HG03097 (cell line): ENCODE data around the gene CCNY.

Source experiments
- ATAC-seq: cut with Tn5 transposase; IDR thresholded peaks from one replicate; pipeline ENCODE4 v1.9.1; 2021; ENCODE audit not compliant: unreplicated experiment, low FRiP score

The CCNY gene

GRCh38 chr10:35379226-35380137, 43.2 kb downstream of the CCNY start:
- peak; percentile 74 for ATAC-seq

GRCh38 chr10:35382096-35382495, 45.8 kb downstream of the CCNY start:
- ATAC-seq = no peak

GRCh38 chr10:35384265-35384868, 48.1 kb downstream of the CCNY start:
- no peak for ATAC-seq

GRCh38 chr10:35386594-35387174, 50.4 kb downstream of the CCNY start:
- no peak for ATAC-seq

DNA sequence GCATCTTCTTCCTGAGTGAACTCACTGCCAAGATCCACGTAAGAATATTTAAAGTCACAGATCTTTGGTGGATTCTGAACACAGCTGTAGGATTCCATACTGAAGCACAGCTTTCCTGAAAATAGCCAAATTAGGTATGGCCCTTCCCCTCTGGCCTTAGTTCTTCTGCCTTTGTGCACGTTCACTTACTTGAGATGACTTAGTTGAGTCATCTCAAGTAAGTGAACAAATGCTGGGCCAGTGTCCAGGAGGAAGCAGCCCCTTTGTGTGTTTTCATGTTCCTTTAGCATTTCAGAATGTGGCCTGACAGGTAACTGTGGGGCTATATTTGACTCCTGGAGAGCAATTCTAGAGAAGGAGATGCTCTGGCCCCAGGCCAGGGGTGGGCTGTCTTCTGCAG, 51.5 kb downstream of the CCNY start:
- ATAC-seq = no peak

DNA sequence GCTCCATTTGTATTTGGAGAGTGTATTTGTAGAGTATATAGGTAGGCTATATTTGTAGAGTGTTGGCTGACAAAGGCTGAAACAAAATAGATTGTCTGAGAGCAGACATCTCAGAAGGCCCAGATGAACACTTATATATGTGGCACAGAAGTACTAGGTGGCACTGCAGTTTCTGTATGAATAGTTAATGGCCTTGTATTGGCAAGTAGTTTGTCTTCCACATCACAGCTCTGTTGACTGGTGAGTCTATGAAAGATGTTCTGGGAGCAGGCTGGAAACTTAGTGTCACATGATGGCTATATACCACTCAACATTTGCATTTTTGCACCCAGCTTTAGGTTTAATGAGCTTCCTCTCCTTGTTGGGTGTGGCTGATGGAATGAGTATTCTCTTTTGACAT, 51.9 kb downstream of the CCNY start:
- no peak for ATAC-seq

- no peak for ATAC-seq
Observed at GRCh38 chr10:35388682-35389081, 52.4 kb downstream of the CCNY start.

DNA sequence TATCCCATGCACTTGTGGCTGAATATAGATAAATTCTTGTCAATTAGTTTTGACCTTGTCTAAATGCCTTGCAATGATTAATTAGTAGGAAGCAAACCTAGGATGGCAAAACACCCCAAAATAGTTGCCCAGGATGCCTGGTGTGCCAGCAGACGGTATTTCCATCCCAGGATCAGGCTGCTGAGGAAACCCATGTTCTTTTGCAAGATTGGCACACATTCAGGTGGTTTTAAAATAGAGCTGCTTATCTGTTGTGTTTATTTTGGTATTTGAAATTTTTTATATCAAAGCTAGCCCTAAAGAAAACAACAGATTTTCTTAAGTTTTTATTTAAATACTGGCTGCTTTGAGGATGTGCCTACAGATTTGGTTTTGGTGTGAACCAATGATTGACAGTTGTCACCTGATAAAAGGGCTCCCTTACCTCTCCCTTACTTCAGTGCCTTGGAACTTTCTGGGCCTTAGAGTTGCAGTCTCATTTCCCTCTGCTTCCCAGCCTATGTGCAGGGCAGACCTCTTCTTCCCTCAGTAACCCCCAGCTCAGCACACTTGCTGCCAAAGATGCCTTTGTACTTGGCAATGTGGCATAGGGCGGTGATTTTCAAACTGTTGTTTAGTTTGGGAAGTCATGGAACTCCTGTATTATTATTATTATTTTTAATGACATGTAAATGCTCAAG, 54.0 kb downstream of the CCNY start:
- ATAC-seq = no peak

GRCh38 chr10:35390843-35391152, 54.5 kb downstream of the CCNY start:
- ATAC-seq = no peak

- no peak for ATAC-seq
Observed at GRCh38 chr10:35391153-35391953, 55.0 kb downstream of the CCNY start.

DNA sequence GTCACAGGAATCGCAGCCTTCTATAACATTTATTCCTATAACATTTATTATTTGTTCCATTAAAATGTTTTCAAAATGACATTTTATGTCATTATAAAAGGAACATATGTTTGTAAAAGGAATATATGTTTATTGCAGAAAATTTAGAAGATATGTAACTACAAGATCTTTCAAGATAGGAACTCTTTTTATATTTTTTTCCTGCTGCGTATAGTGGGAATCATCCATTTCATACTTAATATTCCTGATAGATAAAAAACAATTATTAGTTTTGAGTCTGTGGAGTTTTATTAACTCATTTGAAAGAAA, 55.6 kb downstream of the CCNY start:
- no peak for ATAC-seq

DNA sequence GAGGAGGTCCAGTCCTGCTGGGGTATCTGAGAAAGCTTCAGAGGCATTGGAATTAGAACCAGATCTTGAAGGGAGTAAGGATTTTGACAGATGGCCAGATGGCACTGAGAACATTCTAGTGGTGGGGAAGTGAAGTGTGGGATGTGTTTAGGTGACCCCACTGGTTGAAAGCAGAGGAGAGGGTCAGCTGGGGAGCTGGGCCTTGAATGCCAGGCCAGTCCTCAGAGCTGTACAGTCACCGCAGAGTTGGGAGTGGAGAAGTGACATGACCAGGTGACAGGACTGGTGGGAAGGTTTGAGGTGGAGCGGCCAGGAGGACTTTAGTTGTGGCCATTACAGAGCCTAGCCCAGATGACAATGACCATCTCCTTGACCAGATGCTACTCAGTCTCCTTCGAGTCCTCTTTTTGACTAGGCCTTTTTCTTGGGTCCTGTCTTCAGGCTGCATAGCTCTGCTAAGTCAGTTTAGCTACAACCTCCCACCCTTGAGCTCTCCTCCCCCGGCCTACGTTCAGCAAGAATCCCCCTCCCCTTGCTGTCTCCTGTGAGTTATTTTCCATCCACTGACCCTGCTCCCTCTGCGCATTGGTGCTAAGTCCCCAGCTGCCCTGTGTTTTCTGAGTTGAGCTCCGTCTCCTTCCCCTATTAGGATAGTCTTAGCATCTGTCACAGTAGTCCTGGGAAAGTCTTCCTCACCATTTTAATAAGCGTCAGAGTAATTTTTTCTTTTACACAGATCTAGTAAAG, 56.3 kb downstream of the CCNY start:
- ATAC-seq = no peak

- no peak for ATAC-seq
Observed at GRCh38 chr10:35394411-35394851, 58.1 kb downstream of the CCNY start.

DNA sequence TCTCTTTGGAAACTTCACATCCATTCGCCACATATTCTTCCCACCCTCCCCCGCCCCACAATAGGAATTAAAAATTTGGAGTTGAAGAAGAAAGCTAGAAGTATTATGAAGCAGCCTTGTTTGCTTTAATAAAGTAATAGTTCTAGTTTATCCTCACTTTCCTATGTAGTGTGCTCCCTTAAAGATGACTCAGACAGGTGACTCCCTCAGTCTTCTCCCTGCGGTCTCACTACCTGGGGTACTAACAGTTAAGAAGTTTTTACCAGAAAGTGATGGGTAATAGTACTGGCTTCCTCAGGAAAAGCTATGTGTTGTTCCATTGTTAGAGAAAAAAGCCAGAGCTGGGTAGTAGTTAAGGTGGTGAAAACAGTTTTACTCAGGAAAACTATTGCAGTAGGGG, 58.6 kb downstream of the CCNY start:
- no peak for ATAC-seq

DNA sequence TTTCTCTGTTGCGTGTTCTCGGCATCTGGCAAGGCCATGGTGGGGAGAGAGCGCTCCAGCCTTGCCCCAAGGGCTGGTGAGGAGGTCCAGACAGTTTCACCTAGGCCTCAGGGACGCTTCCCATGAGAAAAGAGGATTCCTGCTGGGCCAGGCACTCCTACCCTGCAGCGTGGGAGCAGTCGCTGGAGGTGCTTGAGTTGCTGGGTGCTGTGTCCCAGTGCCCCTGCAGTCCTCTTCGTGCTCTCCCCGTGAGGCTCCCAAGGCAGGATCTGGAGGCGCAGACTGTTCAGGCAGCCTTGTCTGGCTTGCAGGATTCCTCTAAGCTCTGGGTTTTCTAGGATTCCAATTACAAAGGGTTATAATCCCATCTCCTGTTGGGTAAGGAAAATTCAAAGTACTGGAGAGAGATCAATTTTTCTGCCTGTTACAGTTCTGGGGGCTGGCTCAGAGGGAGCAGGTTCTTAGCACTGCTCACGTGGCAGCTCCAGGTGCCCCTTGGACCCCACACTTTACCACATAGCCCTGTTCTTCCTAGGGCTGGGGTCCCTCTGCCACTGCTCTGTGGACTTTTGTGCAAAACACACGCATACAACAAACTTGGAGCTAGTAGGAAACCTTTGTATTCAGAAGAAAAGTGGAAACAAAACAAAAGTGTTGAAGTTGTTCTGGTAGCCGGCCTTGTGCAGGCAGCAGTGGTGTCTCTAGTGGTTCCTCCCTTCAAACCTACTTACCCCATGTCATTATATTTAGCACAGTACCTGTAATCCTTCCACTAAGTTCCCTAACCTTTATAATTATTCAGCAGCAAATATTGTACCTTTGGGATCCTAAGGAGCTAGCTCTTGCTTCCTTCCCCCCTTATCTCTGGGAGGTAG, 60.5 kb downstream of the CCNY start:
- no peak for ATAC-seq

GRCh38 chr10:35397953-35398352, 61.6 kb downstream of the CCNY start:
- no peak for ATAC-seq

GRCh38 chr10:35398355-35398754, 62.0 kb downstream of the CCNY start:
- ATAC-seq = no peak

- no peak for ATAC-seq
Observed at GRCh38 chr10:35398908-35399307, 62.6 kb downstream of the CCNY start.

DNA sequence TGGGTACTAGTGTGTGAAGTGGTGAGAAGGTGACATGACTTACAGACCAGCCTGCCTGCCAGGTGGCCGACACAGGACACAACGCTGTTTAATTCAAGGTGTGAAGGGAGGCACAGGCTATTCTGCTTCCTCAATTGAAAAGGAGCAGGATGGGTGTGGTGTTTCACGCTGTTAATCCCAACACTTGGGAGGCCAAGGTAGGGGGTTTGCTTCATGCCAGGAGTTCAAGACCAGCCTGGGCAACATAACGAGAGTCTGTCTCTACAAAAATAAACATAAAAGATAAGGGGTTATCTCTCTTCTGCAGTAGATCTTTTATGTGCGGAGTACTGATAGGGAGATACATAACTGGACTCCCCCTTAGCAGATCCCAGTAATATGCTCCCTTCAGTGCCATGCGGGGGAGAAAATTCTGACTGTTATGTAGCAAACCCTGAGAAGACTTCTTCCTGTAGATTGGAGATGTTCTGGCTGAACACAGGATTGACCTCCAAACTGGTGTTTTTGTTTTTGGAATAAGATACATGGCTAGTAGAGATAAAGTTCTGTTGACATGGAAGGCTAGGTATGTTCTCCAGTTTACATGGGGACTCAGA, 63.2 kb downstream of the CCNY start:
- no peak for ATAC-seq
